HFF-Myc (cell line): ENCODE data around the gene GMDS.
A peak's percentile ranks its signal among the peaks of the same experiment; 100 is the strongest.

Source experiments
- DNase-seq: peaks from one replicate; pipeline ENCODE4 v3.0.0-alpha.2; 2011; ENCODE audit warnings: low read depth; ENCODE audit errors: extremely low read depth
- H3K4me3 ChIP-seq: replicated peaks from 2 replicates; pipeline ENCODE4 v1.5.1; 2011; ENCODE audit warnings: low read depth, mild to moderate bottlenecking, control low read depth, low read length
- CTCF ChIP-seq: IDR thresholded peaks from 2 replicates; pipeline ENCODE4 v1.5.1; 2012; ENCODE audit warnings: mild to moderate bottlenecking, low read depth, low read length, control low read depth; ENCODE audit errors: missing control alignments

The GMDS gene

GRCh38 chr6:1599469-1599868 lies 645.9 kb downstream of the GMDS start:
- no peak overlapping the region for H3K4me3 ChIP-seq
- no peak for TF ChIP-seq CTCF

GRCh38 chr6:1598886-1599285 lies 646.5 kb downstream of the GMDS start:
- no peak overlapping the region for H3K4me3 ChIP-seq
- DNase-seq = no peak
- no peak for TF ChIP-seq CTCF

More at GRCh38 chr6:1599469-1599868, 645.9 kb downstream of the GMDS start:
- no peak for DNase-seq

- TF ChIP-seq CTCF = no peak
- DNase-seq = no peak
- no peak overlapping the region for H3K4me3 ChIP-seq
These were observed 647.0 kb downstream of the GMDS start for GRCh38 chr6:1598433-1598832.

- no peak overlapping the region for H3K4me3 ChIP-seq
- no peak for DNase-seq
- no peak for TF ChIP-seq CTCF
These were observed 647.5 kb downstream of the GMDS start for GRCh38 chr6:1597924-1598323.

- TF ChIP-seq CTCF = no peak
- no peak for DNase-seq
- no peak overlapping the region for H3K4me3 ChIP-seq
These were observed 648.2 kb downstream of the GMDS start for GRCh38 chr6:1597121-1597744.

GRCh38 chr6:1596088-1596852 lies 649.1 kb downstream of the GMDS start:
- no peak for DNase-seq
- TF ChIP-seq CTCF = peak; percentile 95
- peak overlapping the region; percentile 19 for H3K4me3 ChIP-seq
